Right lobe of liver (tissue), 4 donors: ENCODE data around the gene ETNPPL.

Experiments used
- CTCF ChIP-seq, 4 donors: fragments of 200-600 bp in 3 of 4; fragments of 450-650 bp in 1 of 4; IDR thresholded peaks; one replicate each; pipeline versions ENCODE4 v1.5.1 to v1.8.0; 2016 to 2022; ENCODE audit warnings: antibody characterized with exemption in 4 of 4, mild to moderate bottlenecking in 2 of 4
- POLR2A ChIP-seq: fragments of 450-650 bp; IDR thresholded peaks from one replicate; pipeline ENCODE4 v1.6.1; 2017; ENCODE audit warnings: antibody characterized with exemption, mild to moderate bottlenecking
- donor health status: DM: no; HTN: no; CAD: no.
- donor health status: DM: no; HTN: no; CAD: no.
- donor health status: DM: no; HTN: yes; CAD: no.

DNA sequence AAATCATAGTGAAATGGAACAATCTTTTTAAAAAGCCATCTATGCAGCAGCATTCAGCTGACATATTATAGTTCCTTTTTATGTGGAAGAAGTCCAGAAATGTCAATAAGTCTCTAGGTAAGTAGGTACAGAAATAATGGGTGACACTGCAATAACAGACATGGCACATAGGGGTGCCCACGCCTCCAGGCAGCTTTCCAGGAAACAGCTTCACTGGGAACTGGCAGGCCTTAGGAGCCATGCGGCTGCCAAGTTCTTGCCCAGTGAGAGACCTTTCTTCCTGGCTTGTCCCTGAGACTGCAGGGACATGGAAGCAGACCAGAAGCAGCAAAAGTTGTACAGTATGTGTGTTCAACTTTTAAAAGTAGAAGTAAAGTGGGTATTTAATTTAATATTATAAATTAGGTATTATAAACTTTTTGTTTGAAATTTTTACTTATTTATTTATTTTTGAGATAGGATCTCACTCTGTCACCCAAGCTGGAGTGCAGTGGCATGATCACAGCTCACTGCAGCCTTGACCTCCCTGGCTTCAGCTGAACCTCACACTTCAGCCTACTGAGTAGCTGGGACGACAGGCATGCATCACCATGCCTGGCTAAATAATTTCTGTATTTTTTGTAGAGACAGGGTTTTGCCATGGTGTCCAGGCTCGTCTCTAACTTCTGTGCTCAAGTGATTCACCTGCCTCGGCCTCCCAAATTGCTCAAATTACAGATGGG, 12.1 kb upstream of the ETNPPL start:
- TF ChIP-seq POLR2A: no peak
- peak; percentile 20 to 44 (median 38) for TF ChIP-seq CTCF (IDR thresholded peaks at IDR 0.05)
